Embryonic facial prominence (tissue), 1 donor: ENCODE measurements around the gene ENDOV.

Experiments used
- DNase-seq: peaks from one replicate; pipeline ENCODE4 v3.0.0-alpha.2; 2016; ENCODE audit errors: extremely low spot score

The ENDOV gene

DNA sequence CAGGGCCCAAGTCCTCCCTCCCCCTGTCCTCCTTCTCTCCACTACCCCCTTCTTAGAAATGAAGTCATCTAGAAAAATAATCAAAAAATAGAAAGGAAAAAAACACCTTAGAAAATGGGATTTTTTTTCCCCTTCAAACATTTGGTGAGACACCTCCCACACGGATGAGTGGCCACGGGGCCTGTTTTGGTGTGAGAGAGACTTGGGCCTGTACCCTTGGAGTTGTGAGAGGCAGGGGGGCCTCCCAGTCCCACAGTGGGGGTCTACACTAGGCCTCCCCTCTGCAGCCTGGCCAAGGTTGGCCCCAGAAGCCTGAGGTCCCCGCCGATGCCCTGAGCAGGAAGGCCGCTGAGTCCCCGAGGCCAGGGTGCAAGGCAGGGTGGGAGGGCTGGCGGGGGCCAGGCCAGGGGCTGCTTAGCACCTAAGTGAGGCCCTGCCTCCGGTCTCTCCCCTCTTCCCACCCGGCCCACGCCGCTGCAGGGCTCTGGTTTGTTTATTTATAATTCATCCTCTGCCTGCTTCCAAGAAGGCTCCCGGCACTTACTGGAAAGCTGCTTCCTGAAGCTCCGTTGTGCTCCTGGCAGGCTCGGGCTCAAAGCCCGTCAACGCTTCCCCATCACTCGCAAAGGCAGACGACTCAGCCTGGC is 35.1 kb downstream of the ENDOV start:
- DNase-seq, result no peak

DNA sequence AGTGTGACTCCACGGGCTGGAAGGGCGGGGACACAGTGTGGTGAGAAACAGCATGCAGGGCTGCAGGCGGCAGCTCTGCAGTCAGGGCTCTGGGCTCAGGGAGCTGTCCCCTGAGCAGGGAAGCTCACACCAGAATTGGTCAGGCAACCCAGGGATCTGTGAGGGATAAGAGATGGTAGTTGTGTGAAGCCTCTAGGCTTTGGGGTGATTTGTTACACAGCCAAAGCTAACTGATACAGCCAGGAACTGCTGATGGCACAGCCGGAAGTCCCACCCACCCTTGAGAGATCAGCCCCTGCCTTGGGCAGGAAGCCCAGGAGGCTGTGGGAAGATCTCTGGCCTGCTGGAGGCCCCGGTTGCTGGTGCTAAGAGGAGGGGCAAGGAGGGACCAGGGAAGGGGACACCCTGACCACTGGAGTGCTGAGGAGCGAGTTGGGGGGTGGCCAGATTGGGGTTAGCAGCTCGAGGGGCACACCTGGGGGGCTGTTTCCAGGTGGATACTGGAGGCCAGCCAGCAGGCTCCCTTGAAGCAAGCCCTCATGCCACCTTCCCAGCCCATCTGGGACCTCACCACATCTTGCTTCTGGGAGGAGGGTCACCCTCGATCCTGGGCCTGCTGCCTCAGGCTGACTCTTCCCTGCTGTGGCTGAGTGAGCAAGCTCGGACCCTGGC is 36.3 kb downstream of the ENDOV start:
- no peak for DNase-seq

DNA sequence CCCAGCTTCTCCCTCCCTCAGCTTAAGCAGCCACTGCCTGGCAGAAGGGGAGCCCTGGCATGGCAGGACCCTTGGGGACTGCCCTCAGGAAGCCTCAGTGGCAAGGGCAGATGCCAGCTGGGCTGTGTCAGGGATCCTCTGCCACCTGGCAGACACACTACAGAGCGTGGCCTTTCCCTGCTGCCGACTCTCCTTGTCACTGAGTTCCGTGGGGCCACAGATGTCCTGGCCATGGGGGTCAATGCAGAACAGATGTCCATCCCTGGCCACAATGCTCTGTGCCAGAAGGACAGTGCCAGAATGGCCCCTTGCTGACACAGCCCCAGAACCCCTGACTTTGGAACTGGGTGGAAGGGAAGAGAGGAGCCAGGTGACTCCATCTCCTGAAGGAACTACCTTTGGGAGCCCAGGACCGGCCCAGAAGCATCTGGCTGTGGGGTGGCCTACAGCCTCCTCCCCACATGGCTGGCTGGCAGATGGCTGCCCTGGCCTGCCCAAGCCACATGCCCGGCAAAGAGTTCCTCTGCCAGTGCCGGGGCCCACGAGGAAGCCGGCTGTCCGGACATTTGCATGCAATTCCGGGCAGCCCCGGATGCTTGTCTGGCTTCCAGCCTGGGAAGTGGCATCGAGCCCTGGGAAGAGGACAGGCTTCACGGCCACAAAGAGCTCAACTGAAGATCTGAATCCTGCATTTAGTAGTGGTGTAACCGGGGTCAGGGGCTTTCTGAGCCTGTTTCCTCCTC is 37.4 kb downstream of the ENDOV start:
- no peak for DNase-seq

DNA sequence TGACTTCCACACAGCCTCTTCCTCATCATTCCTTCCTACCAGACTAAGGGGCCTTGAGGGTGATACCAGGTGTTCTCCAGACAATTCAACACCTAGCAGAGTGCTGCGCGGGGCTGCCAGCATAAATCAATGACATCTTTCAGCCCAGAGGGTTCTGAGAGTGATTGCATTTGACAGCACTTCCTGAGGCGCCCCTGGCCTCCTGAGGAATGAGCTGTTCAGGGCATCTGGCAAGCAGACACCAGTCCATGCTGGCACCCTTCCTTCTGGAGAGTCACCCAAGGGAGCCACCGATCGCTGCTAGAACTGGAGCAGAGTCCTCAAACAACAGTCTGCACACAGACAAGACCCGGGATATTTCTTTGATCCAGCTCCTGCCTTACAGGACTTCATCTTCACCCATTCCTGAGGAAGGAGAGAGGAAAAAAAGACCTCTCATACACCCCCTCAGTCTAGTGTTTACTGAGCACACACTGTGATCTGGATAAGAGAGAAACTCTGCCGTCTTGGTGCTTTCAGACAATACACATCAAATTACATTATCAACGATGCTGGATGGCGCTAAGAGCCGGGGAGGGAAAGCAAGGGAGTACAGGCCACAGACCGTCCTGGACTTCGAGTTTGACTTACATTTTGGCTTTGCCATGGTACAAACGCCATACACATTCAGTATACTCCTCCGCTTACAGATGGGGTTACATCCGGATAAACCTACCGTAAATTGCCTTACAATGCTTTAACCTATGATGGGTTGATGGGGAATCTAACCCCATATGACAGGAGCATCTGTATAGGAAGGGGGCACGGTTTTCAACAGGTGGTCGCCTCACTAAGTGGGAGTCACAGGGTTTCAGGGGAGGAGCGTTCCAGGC is 38.4 kb downstream of the ENDOV start:
- no peak for DNase-seq

DNA sequence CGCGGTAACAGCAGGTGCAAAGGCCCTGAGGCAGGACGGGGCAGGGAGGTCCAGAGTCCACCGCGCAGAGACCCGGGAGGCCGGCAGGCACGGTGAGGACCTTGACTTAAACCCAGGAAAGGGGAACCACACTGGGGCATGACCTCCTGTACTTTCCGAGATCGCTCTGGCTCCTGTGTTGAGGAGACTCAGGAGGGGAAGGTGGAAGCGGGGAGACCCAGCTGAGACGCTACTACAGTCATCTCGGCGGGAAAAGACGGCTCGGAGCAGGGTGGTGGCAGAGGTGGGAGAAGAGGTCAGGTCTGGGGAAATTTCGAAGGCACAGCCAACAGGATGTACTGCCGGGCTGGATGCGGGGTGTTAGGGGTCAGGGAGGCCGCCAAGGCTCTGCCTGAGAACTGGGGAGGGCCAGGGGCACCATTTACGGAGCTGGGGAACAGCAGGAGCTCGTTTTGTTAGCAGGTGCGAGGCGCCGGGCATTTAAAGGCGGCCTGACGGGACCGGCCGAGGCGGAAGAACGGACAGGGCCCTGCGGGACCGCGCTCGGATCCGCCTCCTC is 39.1 kb downstream of the ENDOV start:
- no peak for DNase-seq

DNA sequence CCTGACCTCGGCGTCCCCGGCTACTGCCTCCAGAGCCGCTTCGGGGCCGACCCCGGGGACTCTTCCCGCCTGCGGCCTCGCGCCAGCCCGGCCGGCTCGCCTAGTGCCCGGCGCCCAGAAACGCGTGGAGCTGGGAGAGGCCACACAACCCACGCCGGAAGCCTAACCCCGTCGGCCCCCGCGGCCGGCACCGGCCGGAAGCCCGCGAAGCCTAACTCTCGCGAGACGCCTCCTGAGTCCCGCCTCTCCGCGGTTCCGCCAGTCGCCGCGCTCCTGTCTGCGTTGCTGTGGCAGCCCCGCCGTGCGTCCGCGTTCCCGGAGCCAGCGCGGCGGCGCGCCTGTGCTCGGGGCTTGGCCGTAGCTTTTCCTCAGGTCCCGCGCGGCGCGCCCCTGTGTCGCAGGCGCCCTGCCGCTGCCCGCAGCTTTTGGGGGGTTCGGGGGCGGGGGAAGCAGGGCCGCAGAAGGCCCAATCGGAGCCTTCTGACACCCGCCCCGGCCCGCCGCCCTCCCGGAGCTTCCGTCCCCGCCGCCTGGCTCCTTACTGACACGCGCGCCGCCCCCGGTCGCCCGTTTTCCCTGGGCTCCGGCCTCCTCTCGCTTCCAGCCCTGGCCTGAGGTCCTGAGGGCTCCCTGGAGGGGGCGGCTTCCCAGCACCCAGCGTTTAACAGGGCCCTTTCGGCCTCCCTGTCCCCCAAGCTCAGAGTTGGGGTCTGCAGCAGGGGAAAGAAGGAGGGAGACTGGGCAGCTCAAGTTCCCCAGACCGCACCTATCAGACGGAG is 39.8 kb downstream of the ENDOV start:
- DNase-seq, result peak; percentile 95

DNA sequence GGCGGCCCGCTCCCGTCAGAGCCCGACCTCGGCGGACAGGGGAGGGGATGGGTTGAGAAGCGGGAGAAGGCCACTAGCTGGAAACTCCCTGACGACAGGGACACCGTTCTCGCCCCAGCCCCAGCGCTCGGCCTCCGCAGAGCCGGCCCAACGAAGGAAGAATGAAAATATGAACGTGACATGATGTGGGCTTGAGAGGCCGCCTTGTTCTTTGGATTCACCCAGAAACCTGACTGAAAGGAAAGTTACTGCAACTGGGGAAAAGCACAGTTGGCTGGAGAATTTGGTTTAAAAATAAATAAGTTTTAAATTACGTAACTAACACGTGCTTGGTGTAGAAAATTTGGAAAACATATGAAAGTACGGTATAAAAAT is 40.4 kb downstream of the ENDOV start:
- DNase-seq, result no peak

DNA sequence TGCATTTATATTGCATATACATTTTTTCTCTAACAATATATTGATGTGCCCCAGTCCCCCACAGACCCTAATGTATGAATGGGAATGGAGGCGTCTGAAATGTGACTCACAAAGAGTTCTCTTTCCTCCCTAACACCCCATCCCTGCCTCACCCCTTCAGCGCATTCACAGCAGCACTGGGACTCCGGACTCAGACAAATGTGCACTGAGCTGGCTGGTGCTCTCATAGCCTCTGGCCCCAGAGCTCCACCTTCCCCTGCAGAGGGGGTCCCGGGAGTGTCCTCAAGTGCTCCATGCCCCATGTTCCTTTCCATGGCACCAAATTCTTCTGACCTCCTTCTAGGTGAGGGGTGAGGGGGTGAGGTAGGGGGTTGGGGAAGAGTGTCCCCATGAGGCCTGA is 40.8 kb downstream of the ENDOV start:
- DNase-seq, result no peak

DNA sequence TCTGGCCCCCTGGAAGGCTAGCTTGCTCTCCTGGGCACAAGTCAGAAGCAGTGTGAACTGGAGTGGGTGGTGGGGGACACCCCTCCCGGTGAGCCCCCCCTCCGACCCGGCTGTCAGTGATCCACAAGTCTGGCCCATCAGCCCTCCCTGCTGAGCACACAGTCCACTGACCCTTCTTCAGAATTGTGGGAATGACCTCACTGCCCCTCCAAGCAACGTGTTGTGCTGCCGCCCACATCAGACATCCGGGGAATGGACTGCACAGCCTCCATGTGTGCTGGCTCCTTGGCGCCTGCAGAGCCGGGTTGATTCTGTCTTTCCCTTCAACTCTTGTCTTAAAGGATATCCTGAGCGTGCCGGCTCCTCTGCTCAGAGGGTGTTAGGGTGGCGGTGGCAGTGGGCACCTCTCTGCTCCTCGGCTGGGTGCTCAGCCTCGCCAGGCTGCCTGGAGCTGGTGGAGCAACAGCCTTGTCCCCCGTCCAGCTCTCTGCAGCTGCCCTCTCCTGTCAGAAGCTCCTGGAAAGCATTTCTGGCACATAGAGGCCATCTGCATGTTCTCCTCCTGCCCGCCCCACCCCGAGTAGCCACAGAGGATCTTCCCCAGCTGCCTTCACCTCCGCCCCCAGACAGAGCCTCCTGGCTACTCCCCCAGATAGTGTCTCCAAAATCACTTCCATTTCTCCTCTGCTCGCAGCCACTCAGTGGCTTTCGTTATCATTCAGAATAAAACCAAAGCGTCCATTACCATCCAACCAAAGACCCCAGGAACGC is 41.7 kb downstream of the ENDOV start:
- no peak for DNase-seq

DNA sequence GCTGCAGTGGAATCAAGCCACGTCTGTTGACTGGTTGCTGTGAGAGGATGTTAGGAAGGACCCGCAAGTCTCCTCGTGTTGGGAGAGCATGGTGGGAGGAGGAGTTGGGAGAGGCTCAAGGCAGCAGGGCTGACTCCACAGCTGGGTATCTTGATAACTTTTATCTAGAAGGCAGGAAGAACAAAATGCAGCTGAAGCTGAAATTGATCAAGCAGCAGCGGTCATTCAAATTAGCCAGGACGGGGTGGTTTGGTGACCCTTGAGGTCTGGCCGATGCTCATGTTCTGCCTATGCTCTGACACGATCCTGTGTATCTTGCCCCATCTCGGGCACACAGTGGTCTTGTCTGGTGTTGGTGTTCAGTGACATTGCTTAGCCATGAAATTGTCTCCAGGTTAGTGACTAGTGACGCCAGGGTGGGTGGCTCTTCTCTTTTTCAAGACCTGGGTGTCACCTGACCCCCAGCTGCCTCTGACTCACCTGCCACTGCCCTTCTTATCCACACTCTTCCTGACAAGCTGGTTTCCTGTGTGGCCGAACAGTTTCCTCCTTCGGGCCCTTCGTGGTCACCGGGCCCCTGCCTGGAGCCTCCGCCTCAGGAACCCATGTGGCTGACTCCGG is 42.4 kb downstream of the ENDOV start:
- DNase-seq, result no peak

DNA sequence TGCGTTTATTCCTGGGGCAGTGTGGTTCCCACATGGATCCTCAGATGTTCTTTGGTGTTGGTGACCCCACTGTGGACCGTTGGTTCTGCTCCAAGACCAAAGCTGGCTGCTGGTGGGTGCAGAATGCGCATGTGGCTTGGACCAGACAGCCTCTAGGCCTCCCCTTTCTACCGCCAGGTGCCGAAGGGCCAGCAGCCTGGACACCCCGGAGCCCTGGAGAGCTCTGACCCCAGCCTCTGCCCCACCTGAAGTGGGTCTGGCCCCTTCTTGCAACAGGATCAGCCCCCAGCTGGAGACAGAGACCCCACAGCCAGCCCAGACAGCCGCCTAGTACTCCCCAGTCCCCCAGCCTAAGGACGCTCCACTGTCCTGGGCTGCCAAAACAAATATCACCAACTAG is 43.0 kb downstream of the ENDOV start:
- DNase-seq, result no peak

DNA sequence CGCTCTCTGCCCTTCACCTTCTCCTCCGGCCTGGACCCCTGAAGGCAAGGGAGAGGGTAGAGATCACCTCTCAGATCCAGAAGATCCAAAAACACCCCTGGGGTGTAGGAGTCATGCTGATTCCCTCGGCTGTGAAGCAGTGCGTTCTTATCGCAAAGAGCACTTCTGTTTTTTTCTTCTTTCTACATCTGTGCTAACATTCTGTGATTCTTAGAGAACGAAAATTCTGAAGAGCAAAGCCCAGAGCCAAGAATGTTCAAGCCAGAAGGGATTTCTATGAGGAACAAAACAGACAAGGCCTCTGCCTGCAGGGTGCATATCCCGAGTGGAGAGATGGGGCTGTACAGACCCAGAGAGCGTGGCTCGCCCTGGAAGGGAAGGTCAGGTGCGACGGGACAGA is 44.3 kb downstream of the ENDOV start:
- no peak for DNase-seq

DNA sequence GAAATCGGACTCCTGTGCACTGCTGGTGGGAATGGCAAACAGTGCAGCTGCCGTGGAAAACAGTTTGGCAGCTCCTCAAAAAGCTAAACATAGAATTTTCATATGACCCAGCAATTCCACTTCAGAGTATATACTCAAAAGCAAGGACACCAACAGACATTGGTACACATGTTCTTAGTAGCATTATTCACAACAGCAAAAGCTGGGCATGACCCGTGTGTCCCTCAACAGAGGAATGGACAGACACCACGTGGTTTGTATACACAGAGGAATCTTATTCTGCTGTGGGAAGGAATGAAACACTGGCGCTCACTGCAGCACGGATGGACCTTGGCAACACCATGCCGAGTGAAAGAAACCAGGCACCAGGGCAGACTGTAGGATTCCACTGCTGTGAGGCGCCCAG is 45.5 kb downstream of the ENDOV start:
- DNase-seq, result no peak

DNA sequence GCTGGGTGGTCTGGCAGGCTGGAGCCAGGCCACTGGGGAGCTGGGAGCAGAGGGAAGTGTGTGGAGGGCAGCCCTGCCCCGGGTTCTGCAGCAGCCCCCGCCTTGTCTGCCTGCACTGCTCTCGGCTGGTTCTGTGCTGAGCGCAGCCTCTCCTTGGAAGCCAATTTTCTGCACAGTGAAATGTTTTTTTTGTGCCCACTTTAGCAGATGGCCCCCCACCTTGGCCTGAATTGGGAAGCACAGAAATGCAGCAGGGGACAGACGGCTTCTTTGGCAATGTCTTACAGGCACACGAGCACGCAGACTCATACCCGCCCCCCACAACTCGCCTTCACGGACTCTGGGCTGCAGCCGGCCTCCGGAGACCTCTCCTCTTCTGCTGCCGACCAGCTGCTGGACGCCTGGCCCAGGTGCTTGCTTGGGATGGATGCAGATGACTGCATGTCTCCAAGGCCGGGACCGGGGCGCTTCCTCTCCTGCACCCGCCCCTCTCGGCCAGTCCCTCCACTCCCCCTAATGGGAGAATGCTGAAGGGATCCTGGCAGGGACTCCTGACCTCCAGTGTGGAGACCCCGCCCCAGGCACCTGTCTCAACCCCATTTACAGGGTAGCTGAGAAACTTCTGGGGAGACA is 46.7 kb downstream of the ENDOV start:
- DNase-seq, result no peak

DNA sequence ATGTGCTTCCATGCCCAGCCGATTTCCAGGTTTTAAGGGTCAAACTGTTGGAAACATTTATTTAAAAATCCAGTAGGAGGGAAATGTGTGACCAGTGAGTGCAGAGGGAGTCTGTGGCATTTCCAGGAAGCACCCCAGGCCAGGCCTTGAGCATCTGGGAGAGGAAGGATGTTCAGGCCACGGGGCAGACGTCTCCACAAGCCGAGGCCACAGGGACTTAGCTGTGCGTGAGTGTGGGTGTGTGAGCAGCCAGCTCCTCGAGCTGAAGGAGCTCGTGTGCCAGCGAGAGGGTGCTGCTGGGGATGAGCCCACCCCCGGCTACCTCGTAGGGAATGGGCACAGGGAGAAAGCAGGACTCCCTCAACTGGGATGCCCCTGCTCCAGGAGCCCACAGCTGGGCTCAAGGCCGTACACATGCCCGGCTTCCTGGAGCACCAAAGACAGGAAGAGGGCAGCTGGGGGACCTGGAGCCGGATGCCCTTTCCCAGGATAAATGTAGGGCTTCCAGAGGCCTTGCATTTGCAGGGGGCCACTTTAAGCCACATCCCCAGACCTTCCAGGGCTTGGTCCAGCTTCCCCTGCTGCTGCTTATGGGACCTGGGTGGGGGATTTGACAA is 48.9 kb downstream of the ENDOV start:
- no peak for DNase-seq

DNA sequence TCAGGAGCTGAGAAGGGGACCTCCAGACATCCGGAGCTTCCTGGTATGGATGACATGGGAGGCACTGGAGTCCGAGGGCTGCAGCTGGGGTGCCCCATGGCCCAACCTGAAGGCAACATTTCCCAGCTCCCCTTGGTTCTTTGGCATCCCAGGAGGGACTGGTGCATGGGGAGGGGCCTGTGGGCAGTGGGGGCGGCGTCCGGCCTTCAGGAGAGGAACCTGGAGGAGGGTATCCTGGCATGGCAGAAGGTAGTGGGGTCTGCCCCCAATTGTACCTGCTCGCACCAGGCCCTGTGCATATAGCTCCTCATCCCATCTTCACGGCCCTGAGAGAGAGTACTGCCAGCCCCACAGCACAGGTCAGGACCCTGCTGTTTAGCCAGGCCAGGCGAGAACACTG is 49.5 kb downstream of the ENDOV start:
- DNase-seq, result no peak

DNA sequence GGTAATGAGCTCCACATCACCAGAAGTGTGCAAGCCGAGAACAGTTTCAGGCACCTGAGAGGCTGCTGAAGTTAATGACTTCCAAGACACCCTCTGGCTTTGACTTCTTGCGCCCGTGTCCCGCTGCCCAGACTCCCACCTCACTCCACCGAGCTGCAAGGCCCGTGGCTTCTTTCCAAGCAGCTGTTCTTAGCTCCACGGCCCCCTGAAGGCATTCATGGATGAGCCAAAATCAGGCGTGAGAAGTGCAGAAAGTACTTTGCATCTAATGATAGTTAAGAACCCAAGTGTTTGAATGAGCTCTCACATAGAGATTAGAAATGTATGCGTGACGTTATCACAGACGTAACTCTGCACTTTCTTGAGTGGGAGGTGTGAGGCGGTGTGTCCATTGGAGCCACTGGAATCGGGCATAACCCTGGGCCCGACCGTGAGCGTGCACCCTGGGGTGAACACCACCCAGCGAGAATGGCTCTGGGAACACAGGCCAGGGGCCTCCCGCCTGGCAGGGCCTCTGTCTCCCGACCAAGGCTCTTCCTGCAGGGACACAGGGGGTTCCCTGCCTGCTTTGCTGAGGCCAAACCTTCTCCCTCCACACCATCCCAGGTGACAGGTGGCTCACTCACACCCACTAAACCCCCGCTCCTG is 50.5 kb downstream of the ENDOV start:
- no peak for DNase-seq

DNA sequence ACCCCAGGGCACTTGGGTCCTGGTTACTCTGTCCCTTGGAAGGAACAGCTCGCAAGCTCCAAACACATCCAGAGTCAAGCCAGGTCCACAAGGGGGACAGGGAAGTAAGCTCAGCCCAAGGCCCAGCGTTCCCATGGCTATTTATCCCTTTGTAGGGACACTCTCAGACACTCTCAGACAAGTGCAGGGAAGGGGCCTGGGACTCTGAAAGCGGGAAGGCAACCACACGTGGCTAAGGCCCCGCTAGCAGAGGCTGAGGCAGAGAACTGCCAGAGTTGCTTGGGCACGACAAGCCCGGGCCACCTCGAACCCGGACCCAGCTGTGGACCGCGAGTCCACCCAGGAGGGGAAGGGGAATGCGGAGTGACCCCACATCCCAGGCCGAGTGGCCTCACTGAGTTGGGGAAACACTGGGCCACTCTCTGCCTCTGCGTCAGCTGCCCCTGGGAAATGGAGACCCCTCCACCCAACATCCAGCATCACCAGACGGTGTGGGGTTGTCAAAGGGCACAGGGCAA is 51.3 kb downstream of the ENDOV start:
- no peak for DNase-seq
